BE2C (cell line): ENCODE measurements around the gene DCBLD2.
"Not testable (repeated sequence)": the region's sequence is repeated elsewhere in the genome, so short reads cannot be mapped to it uniquely, and the experiment has no call there.

ENCODE experiments used
- DNase-seq: peaks from one replicate; pipeline ENCODE4 v3.0.0-alpha.2; 2020
- H3K27me3 ChIP-seq: fragments of 250-450 bp; sonication (Bioruptor Pico); 2 replicates; pipeline ENCODE4 v1.5.1; 2020; ENCODE audit warnings: mild to moderate bottlenecking
- H3K36me3 ChIP-seq: fragments of 250-450 bp; sonication (Bioruptor Pico); 2 replicates; pipeline ENCODE4 v1.5.1; 2020; ENCODE audit warnings: mild to moderate bottlenecking
- H3K4me1 ChIP-seq: fragments of 250-450 bp; sonication (Bioruptor Pico); 2 replicates; pipeline ENCODE4 v1.5.1; 2020
- H3K4me3 ChIP-seq: 2 replicates; pipeline ENCODE4 v1.5.1; 2011; ENCODE audit warnings: low read depth, low read length
- H3K9me3 ChIP-seq: fragments of 250-450 bp; sonication (Bioruptor Pico); 2 replicates; pipeline ENCODE4 v1.5.1; 2020
- TF ChIP-seq, protein P1 (sequence below): IDR thresholded peaks from 2 replicates; pipeline ENCODE4 v1.5.1; 2012; ENCODE audit warnings: mild to moderate bottlenecking, low read depth, low read length

The DCBLD2 gene

DNA sequence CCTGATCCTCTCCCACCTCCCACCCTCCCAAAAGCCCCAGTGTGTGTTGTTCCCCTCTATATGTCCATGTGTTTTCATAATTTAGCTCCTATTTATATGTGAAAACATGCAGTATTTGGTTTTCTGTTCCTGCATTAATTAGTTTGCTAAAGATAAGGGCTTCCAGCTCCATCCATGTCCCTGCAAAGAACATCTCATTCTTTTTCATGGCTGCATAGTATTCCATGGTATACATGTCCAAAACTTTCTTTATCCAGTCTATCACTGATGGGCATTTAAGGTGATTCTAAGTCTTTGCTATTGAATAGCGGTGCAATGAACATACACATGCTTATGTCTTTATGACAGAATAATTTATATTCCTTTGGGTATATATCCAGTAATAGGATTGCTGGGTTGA is 53.4 kb downstream of the DCBLD2 start:
- TF ChIP-seq, protein P1, sequence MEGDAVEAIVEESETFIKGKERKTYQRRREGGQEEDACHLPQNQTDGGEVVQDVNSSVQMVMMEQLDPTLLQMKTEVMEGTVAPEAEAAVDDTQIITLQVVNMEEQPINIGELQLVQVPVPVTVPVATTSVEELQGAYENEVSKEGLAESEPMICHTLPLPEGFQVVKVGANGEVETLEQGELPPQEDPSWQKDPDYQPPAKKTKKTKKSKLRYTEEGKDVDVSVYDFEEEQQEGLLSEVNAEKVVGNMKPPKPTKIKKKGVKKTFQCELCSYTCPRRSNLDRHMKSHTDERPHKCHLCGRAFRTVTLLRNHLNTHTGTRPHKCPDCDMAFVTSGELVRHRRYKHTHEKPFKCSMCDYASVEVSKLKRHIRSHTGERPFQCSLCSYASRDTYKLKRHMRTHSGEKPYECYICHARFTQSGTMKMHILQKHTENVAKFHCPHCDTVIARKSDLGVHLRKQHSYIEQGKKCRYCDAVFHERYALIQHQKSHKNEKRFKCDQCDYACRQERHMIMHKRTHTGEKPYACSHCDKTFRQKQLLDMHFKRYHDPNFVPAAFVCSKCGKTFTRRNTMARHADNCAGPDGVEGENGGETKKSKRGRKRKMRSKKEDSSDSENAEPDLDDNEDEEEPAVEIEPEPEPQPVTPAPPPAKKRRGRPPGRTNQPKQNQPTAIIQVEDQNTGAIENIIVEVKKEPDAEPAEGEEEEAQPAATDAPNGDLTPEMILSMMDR = no peak
- Histone ChIP-seq H3K36me3 (peaks cover 5% of the 10 kb centered on the region), H3K27me3 (no peaks in the 10 kb centered on the region), H3K4me1 (no peaks in the 10 kb centered on the region), H3K9me3 (no peaks in the 10 kb centered on the region), H3K4me3 (no peak overlapping the region)
- no peak for DNase-seq

DNA sequence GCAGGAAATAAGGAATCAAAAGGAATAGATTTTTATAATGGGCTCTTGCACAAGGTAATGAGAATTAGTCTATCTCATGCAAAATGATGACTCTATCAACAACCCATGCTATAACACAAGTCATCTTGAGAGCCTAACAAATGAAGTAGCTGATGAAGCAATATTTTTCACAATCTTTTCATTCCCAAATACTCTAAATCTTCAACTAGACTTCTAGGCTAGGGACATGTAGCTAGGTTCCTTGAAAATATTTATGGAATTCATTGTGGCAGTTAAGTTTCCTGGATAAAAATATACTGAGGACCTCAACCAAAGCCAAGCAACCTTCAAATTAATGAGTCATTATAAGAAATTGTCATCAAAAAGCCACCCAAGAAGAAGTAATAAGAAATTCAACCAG is 55.4 kb downstream of the DCBLD2 start:
- no peaks in the 10 kb centered on the region for H3K9me3 ChIP-seq
- H3K36me3 ChIP-seq = peaks cover 5% of the 10 kb centered on the region
- no peak for DNase-seq
- no peaks in the 10 kb centered on the region; the same call in 1 of the 2 replicates for H3K27me3 ChIP-seq
- no peak overlapping the region for H3K4me3 ChIP-seq
- TF ChIP-seq, protein P1 = no peak
- no peaks in the 10 kb centered on the region for H3K4me1 ChIP-seq

DNA sequence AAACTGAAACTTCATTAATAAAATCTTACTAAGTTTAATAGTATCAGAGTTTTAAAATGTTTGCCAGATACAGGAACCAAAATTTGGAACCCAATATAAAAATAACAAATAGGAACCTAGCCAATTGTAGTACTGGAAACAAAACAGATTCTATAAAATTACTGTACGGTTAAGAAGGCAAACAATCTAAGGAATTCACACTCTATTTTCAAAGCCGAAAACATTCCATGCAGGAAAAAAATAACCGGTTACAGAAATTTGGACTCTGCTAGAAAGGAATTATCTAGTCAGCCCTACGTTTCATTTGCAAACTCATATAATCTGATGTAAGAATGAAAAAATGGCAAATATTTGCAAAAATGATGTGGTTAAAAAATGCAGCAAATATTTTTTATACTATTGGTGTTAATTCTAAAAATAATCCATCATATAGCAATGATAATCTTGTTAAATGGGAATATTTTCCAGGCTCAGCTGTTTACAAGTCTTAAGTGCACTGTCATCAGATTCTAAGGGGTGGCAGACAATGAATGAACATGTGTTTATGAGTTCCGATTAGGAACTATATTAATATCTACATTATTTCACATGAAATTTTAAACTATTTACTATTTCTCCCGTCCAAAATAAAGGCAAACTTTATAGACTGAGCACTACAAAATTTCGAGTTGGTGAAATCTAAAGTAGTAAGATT is 58.1 kb downstream of the DCBLD2 start:
- Histone ChIP-seq H3K36me3 (peaks cover 3% of the 10 kb centered on the region), H3K4me1 (no peaks in the 10 kb centered on the region), H3K27me3 (no peaks in the 10 kb centered on the region; the same call in 1 of the 2 replicates), H3K4me3 (no peak overlapping the region), H3K9me3 (no peaks in the 10 kb centered on the region)
- TF ChIP-seq, protein P1 = no peak
- no peak for DNase-seq

DNA sequence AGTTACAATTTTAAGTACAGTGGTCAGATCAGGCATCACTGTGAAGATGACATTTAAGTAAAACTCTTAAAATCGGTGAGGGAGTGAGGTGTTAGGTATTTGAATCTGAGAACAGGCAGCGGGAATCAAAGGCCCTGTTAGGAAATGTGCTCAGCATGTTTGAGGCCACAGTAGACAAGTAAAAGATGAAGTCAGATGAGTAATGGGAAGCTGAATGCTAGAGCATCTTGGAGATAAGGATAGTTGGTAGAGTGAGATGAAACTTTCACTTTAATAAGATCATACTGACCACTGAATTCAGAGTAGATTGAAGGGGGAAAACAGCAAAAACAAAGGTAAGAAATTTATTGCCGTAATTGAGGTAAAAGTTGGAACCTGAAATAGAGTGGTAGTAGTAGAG is 61.6 kb downstream of the DCBLD2 start:
- TF ChIP-seq, protein P1 = no peak
- Histone ChIP-seq H3K9me3 (no peaks in the 10 kb centered on the region), H3K36me3 (no peaks in the 10 kb centered on the region), H3K4me3 (no peak overlapping the region), H3K27me3 (no peaks in the 10 kb centered on the region; the same call in 1 of the 2 replicates), H3K4me1 (no peaks in the 10 kb centered on the region)
- DNase-seq = no peak

DNA sequence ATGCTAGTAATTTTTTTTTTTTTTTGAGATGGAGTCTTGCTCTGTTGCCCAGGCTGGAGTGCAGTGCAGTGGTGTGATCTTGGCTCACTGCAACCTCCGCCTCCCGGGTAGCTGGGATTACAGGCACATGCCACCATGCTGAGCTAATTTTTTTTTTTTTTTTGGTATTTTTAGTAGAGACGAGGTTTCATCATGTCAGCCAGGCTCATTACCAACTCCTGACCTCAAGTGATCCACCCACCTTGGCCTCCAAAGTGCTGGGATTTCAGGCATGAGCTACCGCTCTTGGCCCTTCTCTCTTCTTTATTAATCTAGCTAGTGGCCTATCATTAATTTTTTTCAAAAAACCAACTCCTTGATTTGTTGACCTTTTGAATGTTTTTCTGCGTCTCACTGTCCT is 70.4 kb downstream of the DCBLD2 start:
- not testable (repeated sequence) for H3K4me3 ChIP-seq, H3K9me3 ChIP-seq, H3K36me3 ChIP-seq, DNase-seq, H3K4me1 ChIP-seq, H3K27me3 ChIP-seq

DNA sequence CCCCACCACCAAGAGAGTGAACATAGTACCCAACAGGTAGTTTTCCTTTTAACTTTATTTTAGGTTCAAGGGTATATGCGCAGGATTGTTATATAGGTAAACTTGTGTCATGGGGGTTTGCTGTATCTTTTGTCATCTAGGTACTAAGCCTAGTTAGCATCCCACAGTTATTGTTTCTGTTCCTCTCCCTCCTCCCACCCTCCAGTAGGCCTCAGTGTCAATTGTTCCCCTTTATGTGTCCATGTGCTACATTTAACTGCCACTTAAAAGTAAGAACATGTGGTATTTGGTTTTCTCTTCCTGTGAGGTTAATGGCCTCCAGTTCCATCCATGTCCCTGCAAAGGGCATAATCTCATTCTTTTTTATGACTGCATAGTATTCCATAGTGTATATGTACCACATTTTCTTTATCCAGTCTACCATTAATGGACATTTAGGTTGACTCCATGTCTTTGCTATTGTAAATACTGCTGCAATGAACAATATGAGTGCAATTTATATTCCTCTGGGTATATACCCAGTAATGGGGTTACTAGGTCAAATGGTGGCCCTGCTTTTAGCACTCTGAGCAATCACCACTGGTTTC is 72.2 kb downstream of the DCBLD2 start:
- TF ChIP-seq, protein P1 = no peak

More for the DNA sequence above, 72.2 kb downstream of the DCBLD2 start:
- H3K9me3 ChIP-seq = no peaks in the 10 kb centered on the region; the same call in 1 of the 2 replicates
- DNase-seq = no peak
- H3K36me3 ChIP-seq = no peaks in the 10 kb centered on the region
- no peaks in the 10 kb centered on the region for H3K4me1 ChIP-seq
- no peaks in the 10 kb centered on the region for H3K27me3 ChIP-seq
- H3K4me3 ChIP-seq = no peak overlapping the region
